Measurements from ENCODE around the gene RELL1.
A peak's percentile ranks its signal among the peaks of the same experiment; 100 is the strongest.

Gene RELL1
- 40.7 to 57.9 (median 52.6) reads per million in 3 donors for total RNA-seq

GRCh38 chr4:37686373-37687193 lies at the start of gene RELL1:
Gene RELL1 (minus strand): TSS chr4:37686376. CDS start chr4:37686287, 89 bp downstream.
- Histone ChIP-seq H3K27ac (ENCODE audit: insufficient read depth, low read length, poor library complexity, severe bottlenecking) (peak within 1 kb of the TSS; percentile 92), H3K36me3 (ENCODE audit: control insufficient read depth, insufficient read depth, low read length) (no peaks in the 10 kb centered on the region), H3K4me1 (ENCODE audit: control insufficient read depth, insufficient read depth, low read length, poor library complexity, severe bottlenecking) (peaks cover 19% of the 10 kb centered on the region), H3K27me3 (replicated peaks; ENCODE audit: control insufficient read depth, insufficient read depth, low read length, poor library complexity, severe bottlenecking) (no peaks in the 10 kb centered on the region), H3K9me3 (ENCODE audit: control insufficient read depth, low read length) (no peaks in the 10 kb centered on the region), H3K4me3 (ENCODE audit: insufficient read depth, low read depth, low read length, poor library complexity, severe bottlenecking) (peak within 1 kb of the TSS; percentile 93)
- peak; percentile 97 to 99 (median 98) for DNase-seq

GRCh38 chr4:37735578-37735977 lies 49.4 kb upstream of the RELL1 start:
- H3K9me3 ChIP-seq (ENCODE audit: control insufficient read depth, low read length), result no peaks in the 10 kb centered on the region
- no peak for DNase-seq
- no peaks in the 10 kb centered on the region for H3K4me1 ChIP-seq (ENCODE audit: control insufficient read depth, insufficient read depth, low read length, poor library complexity, severe bottlenecking)
- no peaks in the 10 kb centered on the region for H3K36me3 ChIP-seq (ENCODE audit: control insufficient read depth, insufficient read depth, low read length)
- H3K27ac ChIP-seq (ENCODE audit: insufficient read depth, low read length, poor library complexity, severe bottlenecking), result no peak overlapping the region
- H3K4me3 ChIP-seq (ENCODE audit: insufficient read depth, low read depth, low read length, poor library complexity, severe bottlenecking), result no peak overlapping the region
- no peaks in the 10 kb centered on the region for H3K27me3 ChIP-seq (replicated peaks; ENCODE audit: control insufficient read depth, insufficient read depth, low read length, poor library complexity, severe bottlenecking)

- H3K4me3 ChIP-seq (ENCODE audit: insufficient read depth, low read depth, low read length, poor library complexity, severe bottlenecking), result no peak overlapping the region
- H3K36me3 ChIP-seq (ENCODE audit: control insufficient read depth, insufficient read depth, low read length), result no peaks in the 10 kb centered on the region
- H3K27me3 ChIP-seq (replicated peaks; ENCODE audit: control insufficient read depth, insufficient read depth, low read length, poor library complexity, severe bottlenecking), result no peaks in the 10 kb centered on the region
- DNase-seq, result no peak
- H3K9me3 ChIP-seq (ENCODE audit: control insufficient read depth, low read length), result no peaks in the 10 kb centered on the region
- no peak overlapping the region for H3K27ac ChIP-seq (ENCODE audit: insufficient read depth, low read length, poor library complexity, severe bottlenecking)
- H3K4me1 ChIP-seq (ENCODE audit: control insufficient read depth, insufficient read depth, low read length, poor library complexity, severe bottlenecking), result no peaks in the 10 kb centered on the region
Observed at GRCh38 chr4:37734989-37735388, 48.8 kb upstream of the RELL1 start.

GRCh38 chr4:37733240-37733867 lies 47.2 kb upstream of the RELL1 start:
- H3K27me3 ChIP-seq (replicated peaks; ENCODE audit: control insufficient read depth, insufficient read depth, low read length, poor library complexity, severe bottlenecking), result no peaks in the 10 kb centered on the region

GRCh38 chr4:37732526-37733186 lies 46.5 kb upstream of the RELL1 start:
- H3K27ac ChIP-seq (ENCODE audit: insufficient read depth, low read length, poor library complexity, severe bottlenecking), result no peak overlapping the region
- DNase-seq, result no peak
- H3K4me1 ChIP-seq (ENCODE audit: control insufficient read depth, insufficient read depth, low read length, poor library complexity, severe bottlenecking), result no peaks in the 10 kb centered on the region
- no peak overlapping the region for H3K4me3 ChIP-seq (ENCODE audit: insufficient read depth, low read depth, low read length, poor library complexity, severe bottlenecking)
- H3K27me3 ChIP-seq (replicated peaks; ENCODE audit: control insufficient read depth, insufficient read depth, low read length, poor library complexity, severe bottlenecking), result no peaks in the 10 kb centered on the region
- no peaks in the 10 kb centered on the region for H3K9me3 ChIP-seq (ENCODE audit: control insufficient read depth, low read length)
- no peaks in the 10 kb centered on the region for H3K36me3 ChIP-seq (ENCODE audit: control insufficient read depth, insufficient read depth, low read length)

More at GRCh38 chr4:37733240-37733867, 47.2 kb upstream of the RELL1 start:
- Histone ChIP-seq H3K9me3 (ENCODE audit: control insufficient read depth, low read length) (no peaks in the 10 kb centered on the region), H3K4me3 (ENCODE audit: insufficient read depth, low read depth, low read length, poor library complexity, severe bottlenecking) (no peak overlapping the region), H3K36me3 (ENCODE audit: control insufficient read depth, insufficient read depth, low read length) (no peaks in the 10 kb centered on the region), H3K27ac (ENCODE audit: insufficient read depth, low read length, poor library complexity, severe bottlenecking) (no peak overlapping the region), H3K4me1 (ENCODE audit: control insufficient read depth, insufficient read depth, low read length, poor library complexity, severe bottlenecking) (no peaks in the 10 kb centered on the region)
- no peak for DNase-seq

GRCh38 chr4:37729649-37730004 lies 43.5 kb upstream of the RELL1 start:
- no peaks in the 10 kb centered on the region for H3K9me3 ChIP-seq (ENCODE audit: control insufficient read depth, low read length)
- H3K36me3 ChIP-seq (ENCODE audit: control insufficient read depth, insufficient read depth, low read length), result no peaks in the 10 kb centered on the region
- no peak overlapping the region for H3K4me3 ChIP-seq (ENCODE audit: insufficient read depth, low read depth, low read length, poor library complexity, severe bottlenecking)
- no peaks in the 10 kb centered on the region for H3K27me3 ChIP-seq (replicated peaks; ENCODE audit: control insufficient read depth, insufficient read depth, low read length, poor library complexity, severe bottlenecking)
- DNase-seq, result no peak
- no peak overlapping the region for H3K27ac ChIP-seq (ENCODE audit: insufficient read depth, low read length, poor library complexity, severe bottlenecking)
- H3K4me1 ChIP-seq (ENCODE audit: control insufficient read depth, insufficient read depth, low read length, poor library complexity, severe bottlenecking), result no peaks in the 10 kb centered on the region

- Histone ChIP-seq H3K27me3 (replicated peaks; ENCODE audit: control insufficient read depth, insufficient read depth, low read length, poor library complexity, severe bottlenecking) (no peaks in the 10 kb centered on the region), H3K36me3 (ENCODE audit: control insufficient read depth, insufficient read depth, low read length) (no peaks in the 10 kb centered on the region), H3K27ac (ENCODE audit: insufficient read depth, low read length, poor library complexity, severe bottlenecking) (no peak overlapping the region), H3K4me1 (ENCODE audit: control insufficient read depth, insufficient read depth, low read length, poor library complexity, severe bottlenecking) (no peaks in the 10 kb centered on the region), H3K4me3 (ENCODE audit: insufficient read depth, low read depth, low read length, poor library complexity, severe bottlenecking) (no peak overlapping the region), H3K9me3 (ENCODE audit: control insufficient read depth, low read length) (no peaks in the 10 kb centered on the region)
- no peak for DNase-seq
Observed at GRCh38 chr4:37728064-37728463, 41.9 kb upstream of the RELL1 start.

- DNase-seq, result no peak
- no peaks in the 10 kb centered on the region for H3K9me3 ChIP-seq (ENCODE audit: control insufficient read depth, low read length)
- no peaks in the 10 kb centered on the region for H3K36me3 ChIP-seq (ENCODE audit: control insufficient read depth, insufficient read depth, low read length)
- no peak overlapping the region for H3K27ac ChIP-seq (ENCODE audit: insufficient read depth, low read length, poor library complexity, severe bottlenecking)
- no peak overlapping the region for H3K4me3 ChIP-seq (ENCODE audit: insufficient read depth, low read depth, low read length, poor library complexity, severe bottlenecking)
- no peaks in the 10 kb centered on the region for H3K27me3 ChIP-seq (replicated peaks; ENCODE audit: control insufficient read depth, insufficient read depth, low read length, poor library complexity, severe bottlenecking)
- no peaks in the 10 kb centered on the region for H3K4me1 ChIP-seq (ENCODE audit: control insufficient read depth, insufficient read depth, low read length, poor library complexity, severe bottlenecking)
Observed at GRCh38 chr4:37727635-37728034, 41.5 kb upstream of the RELL1 start.

GRCh38 chr4:37726666-37727065 lies 40.5 kb upstream of the RELL1 start:
- H3K36me3 ChIP-seq (ENCODE audit: control insufficient read depth, insufficient read depth, low read length), result no peaks in the 10 kb centered on the region
- no peaks in the 10 kb centered on the region for H3K9me3 ChIP-seq (ENCODE audit: control insufficient read depth, low read length)
- no peak for DNase-seq
- no peak overlapping the region for H3K27ac ChIP-seq (ENCODE audit: insufficient read depth, low read length, poor library complexity, severe bottlenecking)
- H3K4me3 ChIP-seq (ENCODE audit: insufficient read depth, low read depth, low read length, poor library complexity, severe bottlenecking), result no peak overlapping the region
- H3K4me1 ChIP-seq (ENCODE audit: control insufficient read depth, insufficient read depth, low read length, poor library complexity, severe bottlenecking), result peaks cover 7% of the 10 kb centered on the region
- H3K27me3 ChIP-seq (replicated peaks; ENCODE audit: control insufficient read depth, insufficient read depth, low read length, poor library complexity, severe bottlenecking), result no peaks in the 10 kb centered on the region

- Histone ChIP-seq H3K36me3 (ENCODE audit: control insufficient read depth, insufficient read depth, low read length) (no peaks in the 10 kb centered on the region), H3K27me3 (replicated peaks; ENCODE audit: control insufficient read depth, insufficient read depth, low read length, poor library complexity, severe bottlenecking) (no peaks in the 10 kb centered on the region), H3K27ac (ENCODE audit: insufficient read depth, low read length, poor library complexity, severe bottlenecking) (no peak overlapping the region), H3K4me1 (ENCODE audit: control insufficient read depth, insufficient read depth, low read length, poor library complexity, severe bottlenecking) (peaks cover 7% of the 10 kb centered on the region), H3K9me3 (ENCODE audit: control insufficient read depth, low read length) (no peaks in the 10 kb centered on the region), H3K4me3 (ENCODE audit: insufficient read depth, low read depth, low read length, poor library complexity, severe bottlenecking) (no peak overlapping the region)
- DNase-seq, result no peak
Observed at GRCh38 chr4:37725718-37726117, 39.5 kb upstream of the RELL1 start.
